T follicular helper cell (primary cell): Measurements from ENCODE around the gene RCOR1.
"Not testable (repeated sequence)": the region's sequence is repeated elsewhere in the genome, so short reads cannot be mapped to it uniquely, and the experiment has no call there.

ENCODE experiments used
- DNase-seq: peaks from one replicate; pipeline ENCODE4 v3.0.0-alpha.2; 2020; ENCODE audit warnings: low read depth

Gene RCOR1

DNA sequence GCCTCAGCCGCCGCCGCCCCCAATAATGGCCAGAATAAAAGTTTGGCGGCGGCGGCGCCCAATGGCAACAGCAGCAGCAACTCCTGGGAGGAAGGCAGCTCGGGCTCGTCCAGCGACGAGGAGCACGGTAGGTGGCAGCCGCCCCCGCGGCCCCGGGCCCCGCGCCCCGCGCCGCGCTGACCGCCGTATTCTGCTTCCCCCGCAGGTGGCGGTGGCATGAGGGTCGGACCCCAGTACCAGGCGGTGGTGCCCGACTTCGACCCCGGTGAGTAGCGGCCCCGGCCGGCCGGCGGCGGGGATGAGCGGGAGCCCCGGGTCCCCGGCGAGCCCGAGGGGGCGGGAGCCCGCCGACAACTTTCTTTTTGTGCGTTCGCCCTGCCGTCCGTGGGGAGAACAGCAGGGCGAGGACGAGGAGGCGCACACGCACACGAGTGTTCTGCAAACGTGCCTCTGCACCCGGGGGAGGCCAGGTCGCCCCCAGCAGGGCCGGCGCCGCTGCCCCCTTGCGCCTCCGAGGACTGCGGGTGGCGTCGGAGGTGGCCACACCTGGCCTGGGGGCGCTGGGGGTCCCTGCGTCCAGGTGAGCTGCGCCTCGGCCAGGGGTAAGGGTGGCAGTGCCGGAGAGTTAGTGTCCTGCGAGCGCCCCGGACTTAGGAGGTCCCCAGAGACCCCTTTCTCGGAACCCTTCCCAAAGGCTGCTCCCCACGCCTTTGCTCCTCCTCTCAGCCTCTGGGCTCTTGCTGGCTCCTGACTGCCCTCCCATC lies 794 bp downstream of the RCOR1 start:
- peak; percentile 41 for DNase-seq

DNA sequence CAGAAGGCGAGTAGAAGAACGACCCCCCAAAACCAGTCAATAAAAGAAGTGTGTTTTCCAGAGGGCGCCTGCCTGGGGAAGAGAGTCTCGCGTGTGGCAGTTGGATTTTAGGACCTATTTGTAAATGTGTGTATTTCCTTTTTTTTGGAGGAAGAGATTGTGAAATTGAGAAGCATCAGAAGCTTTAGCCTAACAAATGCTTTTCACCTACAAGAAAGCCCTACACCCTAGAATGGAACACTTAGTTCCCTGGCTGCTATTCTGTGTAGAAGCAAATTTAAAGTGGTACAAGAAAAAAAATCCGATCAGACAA lies 1.3 kb downstream of the RCOR1 start:
- DNase-seq, result no peak

DNA sequence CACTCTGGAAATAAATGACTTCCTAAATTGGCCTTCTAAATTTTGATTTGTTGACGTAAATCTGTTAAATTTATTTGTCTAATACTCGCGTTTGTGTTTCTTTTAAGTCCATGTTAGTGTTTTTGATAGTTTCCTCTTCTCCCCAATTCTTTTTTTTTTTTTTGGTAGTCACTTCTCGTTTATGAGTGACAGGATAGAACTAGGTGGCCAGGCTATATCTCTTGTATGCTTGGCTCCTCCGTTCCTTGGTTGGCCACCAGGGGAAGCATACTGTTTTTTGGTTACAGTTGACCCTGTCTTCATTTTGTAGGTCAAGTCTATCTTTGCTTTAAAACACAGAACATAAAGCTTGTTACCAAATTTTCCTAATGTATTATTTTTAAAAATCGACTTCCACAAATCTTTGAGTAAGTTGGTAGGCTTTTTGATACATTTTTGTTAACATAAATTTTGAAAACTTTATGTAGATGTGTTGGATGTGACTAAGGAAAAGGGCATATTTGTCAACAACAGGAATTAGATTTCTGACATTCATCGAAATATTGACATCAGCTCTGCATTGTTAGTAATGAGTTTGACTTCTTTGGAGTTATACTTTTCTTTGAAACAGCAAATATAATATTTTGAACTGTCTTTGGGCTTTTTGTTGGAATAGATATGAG lies 2.2 kb downstream of the RCOR1 start:
- peak; percentile 32 for DNase-seq

DNA sequence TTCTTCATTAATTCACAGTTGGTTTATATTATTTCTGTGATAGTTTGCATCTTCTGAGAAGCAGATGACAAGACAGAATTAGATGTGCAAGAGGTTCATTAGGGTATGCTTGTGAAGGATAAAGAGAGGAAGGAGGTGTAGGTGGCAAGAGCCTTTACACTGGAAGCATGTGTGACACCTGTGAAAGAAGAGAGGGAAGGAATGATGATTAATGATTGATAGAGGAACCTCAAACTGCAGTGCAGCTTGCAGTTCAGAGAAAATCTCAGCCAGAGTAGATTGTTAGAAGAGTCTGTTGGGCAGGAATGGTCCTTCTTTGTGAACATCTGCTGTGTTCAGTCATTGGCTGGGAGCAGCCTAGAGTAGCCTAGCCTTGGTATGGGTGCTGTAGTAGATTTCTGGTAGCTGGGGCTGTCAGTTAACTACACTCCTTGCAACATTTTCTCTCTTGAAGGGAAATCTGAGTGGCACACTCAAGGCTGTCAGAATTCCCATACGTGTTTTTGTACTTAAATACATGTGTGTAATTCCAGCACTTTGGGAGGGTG lies 9.0 kb downstream of the RCOR1 start:
- no peak for DNase-seq

DNA sequence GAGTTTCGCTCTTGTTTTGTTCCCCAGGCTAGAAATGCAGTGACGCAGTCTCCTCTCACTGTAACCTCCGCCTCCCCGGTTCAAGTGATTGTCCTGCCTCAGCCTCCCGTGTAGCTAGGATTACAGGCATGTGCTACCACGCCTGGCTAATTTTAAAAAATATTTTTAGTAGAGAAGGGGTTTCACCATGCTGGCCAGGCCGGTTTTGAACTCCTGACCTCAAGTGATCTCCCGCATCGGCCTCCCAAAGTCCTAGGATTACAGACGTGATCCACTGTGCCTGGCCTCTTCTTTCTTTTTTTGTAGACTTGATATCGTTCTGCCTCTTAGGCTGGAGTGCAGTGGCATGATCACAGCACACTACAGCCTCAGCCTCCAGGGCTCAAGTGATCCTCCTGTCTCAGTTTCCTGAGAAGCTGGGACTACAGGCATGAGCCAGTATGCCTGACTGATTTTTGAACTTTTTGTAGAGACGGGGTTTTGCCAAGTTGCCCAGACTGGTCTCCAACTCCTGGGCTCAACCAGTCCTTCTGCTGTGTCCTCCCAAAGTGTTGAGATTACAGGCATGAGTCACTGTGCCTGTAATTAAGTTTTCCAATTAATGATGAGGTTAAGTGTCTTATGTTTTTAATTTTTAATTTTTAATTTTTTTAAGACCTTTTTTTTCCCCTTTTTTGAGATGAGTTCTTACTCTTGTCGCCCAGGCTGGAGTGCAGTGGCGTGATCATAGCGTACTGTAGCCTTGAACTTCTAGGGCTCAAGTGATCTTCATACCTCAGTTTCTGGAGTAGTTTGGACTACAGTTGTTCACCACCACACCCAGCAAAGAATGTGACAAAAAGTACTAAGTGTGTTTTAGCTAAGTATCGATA lies 10.2 kb downstream of the RCOR1 start:
- DNase-seq, result no peak

DNA sequence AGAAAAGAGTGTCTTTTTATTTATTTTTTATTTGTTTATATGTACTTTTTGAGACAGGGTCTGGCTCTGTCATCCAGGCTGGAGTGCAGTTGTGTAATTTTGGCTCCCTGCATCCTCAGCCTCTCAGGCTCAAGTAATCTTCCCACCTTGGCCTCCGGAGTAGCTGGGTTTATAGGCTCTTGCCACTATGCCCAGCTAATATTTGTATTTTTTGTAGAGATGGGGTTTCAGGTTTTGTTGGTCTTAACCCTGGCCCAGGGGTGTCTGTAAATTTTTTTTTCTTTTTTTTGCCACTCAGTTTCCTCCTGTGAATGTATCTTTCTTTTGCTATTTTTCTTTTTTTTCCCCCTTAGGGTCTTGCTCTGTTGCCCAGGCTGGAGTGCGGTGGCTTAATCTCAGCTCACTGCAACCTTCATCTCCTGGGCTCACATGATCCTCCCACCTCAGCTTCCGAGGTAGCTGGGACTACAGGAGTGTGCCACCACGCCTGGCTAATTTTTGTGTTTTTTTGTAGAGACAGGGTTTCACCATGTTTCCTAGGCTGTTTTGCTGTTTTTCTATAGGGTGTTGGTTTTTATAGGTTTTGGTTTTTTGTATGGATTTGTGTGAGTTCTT lies 11.0 kb downstream of the RCOR1 start:
- DNase-seq, result no peak

DNA sequence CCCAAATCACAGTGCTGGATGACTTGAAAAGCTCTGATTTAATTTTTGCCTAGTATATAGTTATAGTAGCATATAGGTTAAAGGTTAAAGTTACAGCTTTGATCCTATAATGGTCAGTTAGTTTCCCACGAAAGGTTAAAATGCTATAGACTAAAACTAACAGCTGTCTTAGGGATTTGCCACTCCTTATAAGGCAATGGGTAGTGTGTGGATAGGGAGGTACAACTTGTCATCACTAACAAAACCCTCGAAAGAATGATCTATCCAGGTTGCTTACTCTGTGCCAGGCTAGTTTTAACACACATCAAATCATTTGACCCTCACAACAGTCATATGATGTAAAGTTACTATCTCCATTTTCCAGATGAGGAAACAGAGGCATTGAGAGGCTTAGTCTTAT lies 11.7 kb downstream of the RCOR1 start:
- no peak for DNase-seq

DNA sequence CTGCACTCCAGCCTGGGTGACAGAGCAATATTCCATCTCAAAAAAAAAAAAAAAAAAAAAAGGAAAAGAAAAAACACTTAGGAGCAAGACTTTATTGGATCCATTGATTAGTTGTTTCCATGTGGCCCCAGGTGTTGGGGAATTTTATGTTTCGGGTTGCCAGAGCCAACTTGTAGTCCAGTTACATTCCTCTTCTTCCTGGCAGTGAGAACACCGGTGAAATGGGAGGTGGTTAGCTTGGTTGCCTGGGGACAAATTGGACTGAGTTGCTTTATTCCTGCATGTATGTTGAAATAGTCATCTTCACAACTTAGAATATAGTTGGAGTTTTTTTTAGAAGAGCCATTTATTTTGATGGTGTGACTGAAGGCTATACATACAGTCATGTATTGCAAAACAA lies 12.6 kb downstream of the RCOR1 start:
- DNase-seq, result no peak

DNA sequence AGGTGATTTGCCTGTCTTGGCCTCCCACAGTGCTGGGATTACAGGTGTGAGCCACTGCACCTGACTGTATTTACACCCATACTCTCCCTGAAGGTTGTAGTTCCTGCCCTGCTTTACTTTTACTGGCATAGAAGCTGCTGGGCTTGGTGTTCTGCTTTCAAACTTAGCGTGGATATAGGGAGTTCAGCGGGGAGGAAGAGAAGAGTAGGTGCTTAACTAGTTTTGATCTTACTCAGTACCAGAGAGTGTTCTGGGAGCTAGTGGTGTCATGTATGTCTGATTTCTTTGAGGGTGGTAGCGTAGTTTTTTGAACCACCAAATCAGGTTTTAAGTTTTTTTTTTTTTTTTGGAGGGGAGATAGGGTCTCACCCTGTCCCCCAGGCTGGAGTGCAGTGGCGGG lies 13.8 kb downstream of the RCOR1 start:
- DNase-seq, result no peak

DNA sequence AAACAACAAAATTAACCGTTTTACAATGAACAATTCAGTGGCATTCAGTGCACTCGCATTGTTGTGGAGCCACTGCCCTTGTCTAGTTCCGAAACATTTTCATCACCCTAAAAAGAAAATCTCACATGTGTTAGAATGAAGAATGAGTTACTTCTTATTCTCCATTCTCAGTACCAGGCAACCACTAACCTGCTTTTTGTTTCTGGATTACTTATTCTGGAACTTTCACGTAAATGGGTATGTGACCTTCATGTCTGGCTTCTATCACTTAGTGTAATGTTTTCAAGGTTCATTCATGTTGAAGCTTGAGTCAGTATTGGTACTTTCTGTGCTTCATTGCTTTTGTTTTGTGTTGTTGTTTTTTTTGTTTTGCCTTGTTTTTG lies 15.6 kb downstream of the RCOR1 start:
- DNase-seq, result no peak

DNA sequence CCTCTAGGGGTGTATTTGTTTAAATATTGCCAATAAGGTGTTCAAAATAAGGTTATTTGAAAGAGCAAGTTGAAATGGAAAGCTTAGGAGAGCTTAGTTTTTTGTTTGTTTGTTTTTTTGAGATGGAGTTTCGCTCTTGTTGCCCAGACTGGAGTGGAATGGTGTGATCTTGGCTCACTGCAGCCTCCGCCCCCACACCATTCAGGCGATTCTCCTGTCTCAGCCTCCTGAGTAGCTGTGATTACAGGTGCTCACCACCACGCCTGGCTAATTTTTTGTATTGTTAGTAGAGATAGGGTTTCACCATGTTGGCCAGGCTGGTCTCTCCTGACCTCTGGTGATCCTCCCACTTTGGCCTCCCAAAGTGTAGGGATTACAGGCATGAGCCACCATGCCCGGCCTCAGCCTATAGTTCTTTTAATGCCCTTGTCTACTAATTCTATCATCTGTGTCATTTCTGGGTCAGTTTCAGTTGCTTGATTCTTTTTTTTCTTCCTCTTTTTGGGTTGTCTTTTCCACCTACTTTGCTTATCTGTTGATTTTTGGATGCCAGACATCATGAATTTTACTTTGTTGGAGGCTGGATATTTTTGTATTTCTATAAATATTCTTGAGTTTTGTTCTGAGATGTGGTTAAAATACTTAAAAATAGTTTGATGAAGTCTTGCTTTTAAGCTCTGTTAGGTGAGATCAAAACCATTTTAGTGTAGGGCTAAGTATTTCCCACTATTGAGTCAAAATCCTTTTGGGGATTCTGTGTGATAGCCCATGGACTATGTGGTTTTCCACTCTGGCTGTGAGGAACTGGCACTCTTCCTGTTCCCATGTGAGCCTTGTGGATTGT lies 18.7 kb downstream of the RCOR1 start:
- no peak for DNase-seq

DNA sequence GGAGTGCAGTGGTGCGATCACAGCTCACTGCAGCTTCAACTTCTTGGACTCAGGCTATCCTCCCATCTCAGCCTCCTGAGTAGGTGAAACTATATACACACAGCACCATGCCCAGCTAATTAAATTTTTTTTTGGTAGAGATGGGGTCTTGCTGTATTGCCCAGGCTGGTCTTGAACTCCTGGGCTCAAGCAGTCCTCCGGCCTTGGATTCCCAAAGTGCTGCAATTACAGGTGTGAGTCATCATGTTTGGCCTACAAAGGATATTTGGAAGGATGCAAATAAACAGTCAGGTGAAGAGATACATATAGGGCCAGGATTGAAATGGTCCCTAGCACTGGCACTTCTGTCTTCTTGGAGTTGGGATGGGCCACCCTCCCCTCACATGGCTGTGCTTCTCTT lies 23.9 kb downstream of the RCOR1 start:
- no peak for DNase-seq

DNA sequence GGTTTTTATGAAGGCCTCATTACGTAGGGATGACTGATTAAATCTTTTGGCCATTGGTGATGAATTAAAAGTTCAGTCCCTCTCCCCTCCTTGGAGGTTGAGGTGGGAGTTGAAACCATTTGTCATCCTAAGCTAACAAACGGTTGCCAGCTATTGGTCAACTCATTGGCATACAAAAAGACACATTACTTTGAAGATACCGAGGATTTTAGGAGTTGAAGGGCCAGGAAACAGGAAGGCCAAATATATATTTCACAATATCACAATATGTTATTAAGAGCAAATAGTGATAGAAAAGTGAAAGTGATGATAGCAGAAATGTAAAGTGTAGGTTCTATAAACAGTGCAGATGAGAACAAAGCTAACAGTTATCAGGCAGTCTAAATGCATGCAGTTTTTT lies 24.4 kb downstream of the RCOR1 start:
- no peak for DNase-seq

DNA sequence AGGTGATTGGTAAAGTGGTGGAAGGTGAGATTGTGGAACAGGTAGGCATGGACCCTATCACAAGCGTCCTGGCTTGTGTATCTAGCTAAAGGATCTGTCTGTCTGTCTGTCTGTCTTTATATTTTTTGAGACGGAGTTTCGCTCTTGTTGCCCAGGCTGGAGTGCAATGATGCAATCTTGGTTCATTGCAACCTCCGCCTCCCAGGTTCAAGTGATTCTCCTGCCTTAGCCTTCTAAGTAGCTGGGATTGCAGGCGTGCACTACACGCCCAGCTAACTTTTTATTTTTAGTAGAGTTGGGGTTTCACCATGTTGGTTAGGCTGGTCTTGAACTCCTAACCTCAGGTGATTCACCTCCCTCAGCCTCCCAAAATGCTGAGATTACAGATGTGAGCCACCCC lies 26.6 kb downstream of the RCOR1 start:
- DNase-seq, result not testable (repeated sequence)

DNA sequence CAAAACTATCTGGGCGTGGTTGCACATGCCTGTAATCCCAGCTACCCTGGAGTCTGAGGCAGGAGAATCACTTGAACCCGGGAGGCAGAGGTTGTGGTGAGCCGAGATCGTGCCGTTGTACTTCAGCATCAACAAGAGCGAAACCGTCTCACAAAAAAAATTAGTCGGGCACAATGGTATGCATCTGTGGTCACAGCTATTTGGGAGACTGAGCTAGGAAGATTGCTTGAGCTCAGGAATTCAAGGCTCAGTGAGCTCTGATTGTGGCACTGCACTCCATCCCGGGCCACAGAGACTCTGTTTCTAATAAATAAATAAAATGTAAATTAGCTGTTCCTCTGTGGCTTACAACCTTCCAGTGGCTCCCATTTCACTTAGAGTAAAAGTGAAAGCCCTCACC lies 28.0 kb downstream of the RCOR1 start:
- DNase-seq, result no peak

DNA sequence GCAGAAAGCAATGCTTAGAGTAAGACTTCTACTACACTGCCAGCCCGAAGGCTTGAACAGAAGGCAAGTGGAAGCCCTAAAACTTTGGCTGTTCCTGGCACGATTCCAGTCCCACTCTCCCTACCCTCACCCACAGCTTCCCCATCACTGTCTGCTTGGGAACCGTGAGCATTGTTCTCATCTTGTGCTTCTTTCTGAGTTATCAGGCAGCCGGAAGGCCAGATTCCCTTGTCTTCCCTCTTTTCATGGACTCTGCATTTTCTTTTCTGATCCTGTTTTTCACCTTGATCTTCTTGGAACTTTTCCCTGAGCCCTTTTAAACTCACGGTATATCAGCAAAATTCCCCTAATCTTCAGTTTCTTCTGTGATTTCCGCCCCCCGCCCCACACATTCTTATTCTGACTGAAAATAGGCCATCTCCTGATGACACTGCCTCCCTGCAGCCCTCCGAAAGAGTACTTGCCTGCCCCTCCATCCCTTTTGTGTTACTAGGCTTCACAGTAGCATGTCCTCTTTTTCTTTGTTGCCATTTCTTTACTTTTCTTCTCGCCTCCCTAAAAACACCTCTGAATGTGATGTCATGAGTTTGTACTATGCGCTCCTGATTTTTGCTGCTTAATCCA lies 29.9 kb downstream of the RCOR1 start:
- no peak for DNase-seq

DNA sequence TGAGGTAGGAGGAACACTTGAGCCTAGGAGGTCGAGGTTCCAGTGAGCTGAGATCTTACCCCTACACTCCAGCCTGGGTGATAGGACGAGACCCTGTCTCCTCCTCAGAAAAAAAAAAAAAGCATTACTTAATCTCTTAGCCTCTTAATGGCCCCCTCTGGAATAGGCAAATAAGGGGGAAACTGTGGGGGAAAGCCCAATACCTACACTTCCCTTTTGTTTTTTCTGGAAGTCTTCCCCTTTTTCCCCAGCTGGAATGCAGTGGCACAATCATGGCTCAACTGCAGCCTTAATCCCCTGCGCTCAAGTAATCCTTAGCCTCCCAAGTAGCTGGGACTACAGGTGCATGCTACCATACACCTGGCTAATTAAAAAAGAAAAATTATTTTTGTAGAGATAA lies 32.2 kb downstream of the RCOR1 start:
- no peak for DNase-seq

DNA sequence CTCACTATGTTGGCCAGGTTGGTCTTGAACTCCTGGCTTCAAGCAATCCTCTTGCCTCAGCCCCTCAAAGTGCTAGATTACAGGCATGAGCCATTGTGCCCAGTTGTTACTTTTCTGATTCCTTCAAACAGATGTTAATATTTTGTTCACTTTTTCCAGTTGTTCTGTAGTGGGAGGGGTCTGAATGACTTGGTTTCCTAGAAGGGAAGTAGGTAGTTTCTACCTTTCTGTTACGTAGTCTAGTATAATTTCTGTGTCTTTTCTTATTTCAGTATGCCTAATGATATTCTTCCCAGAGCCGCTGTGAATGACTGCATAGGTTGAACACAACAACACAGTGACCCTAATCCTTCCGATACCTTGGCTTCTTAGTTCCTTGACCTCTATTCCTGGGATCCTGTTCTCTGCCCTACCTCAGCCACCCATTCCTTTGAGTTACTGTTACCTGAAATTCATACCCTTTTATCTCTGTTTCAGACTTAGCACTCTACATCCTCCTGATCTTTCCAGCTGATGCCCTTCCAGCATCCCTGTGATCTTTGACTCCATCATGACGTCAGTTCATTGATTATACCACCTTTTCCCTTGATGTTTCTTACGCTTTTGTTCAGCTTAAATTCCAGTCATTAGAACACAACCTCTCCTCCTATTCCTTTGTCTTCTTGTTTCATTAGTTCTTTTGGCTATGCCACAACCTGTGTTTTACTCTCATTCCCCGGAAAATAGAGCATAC lies 33.3 kb downstream of the RCOR1 start:
- no peak for DNase-seq

DNA sequence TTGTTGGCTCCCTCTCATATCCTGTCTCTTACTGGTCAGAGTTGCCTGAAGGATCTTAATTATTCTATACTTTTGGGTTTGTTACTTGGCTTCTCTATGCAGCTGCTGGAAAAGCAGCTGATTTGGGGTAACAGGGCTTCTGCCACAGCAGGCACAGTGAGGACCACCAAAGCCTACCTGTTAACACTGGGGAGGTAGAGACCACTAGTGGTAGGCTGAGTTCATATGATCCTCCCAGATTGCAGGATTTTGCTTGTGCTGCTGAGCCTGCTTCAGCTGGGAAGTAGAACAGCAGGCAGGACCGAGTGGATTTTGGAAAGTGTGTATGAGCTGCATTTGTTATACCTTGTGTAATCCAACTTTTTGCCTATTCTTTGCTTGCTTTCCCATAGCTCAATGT lies 34.1 kb downstream of the RCOR1 start:
- no peak for DNase-seq

DNA sequence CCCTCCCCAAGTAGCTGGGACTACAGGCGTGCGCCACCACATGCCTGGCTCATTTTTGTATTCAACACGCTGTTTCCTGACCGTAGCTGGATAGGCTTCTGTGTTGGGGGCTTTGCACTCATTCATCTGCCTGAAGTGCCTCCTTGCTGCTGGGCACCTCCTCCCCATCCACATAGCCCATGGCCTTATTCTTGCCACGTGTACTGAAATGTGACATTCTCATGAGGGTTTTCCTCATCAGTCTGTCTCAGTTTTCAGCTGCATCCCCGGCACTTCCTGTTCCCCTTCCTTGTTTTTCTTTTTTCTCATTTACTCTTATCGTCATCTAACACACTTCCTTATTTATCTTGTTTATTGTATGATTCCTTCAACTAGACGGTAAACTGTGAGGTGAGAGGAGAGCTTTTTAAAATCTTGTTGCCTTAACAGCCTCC lies 36.6 kb downstream of the RCOR1 start:
- DNase-seq, result no peak
